ENCODE results near the gene SEC14L6. TPM values are rescaled to one million over a fixed set of nuclear protein-coding genes. Genes with fewer than 3 reads are reported as not detected.

The SEC14L6 gene
- total RNA-seq, 1 experiment from 2014 or later, result not detected

- BruUV-seq (replicated peaks), result no TSS peak
- CTCF ChIA-PET, result no interaction called here
Measured at GRCh38 chr22:30572210-30572609, 25.7 kb upstream of the SEC14L6 start.

GRCh38 chr22:30569674-30570202, 23.2 kb upstream of the SEC14L6 start:
- ATAC-seq (no peak), DNase-seq (ENCODE audit: low read depth, low spot score) (no peak)
- TF ChIP-seq TCF7L2 (IDR thresholded peaks at IDR 0.05; ENCODE audit: low read depth, low read length) (no peak), POLR2AphosphoS5 (IDR thresholded peaks at IDR 0.05; ENCODE audit: low read depth, low read length) (no peak), CTCF (IDR thresholded peaks at IDR 0.05) (no peak), SIN3A (IDR thresholded peaks at IDR 0.05; ENCODE audit: borderline replicate concordance, insufficient read depth, low read depth, low read length) (no peak), REST (IDR thresholded peaks at IDR 0.05; ENCODE audit: insufficient read depth in 1 of 2, low read depth in 2 of 2, low read length in 1 of 2) (no peak)
- ChIA-PET CTCF (no interaction called here), POLR2A (no interaction called here)
- Histone ChIP-seq H3K36me3 (ENCODE audit: control insufficient read depth, insufficient read depth, low read length) (no peaks in the 10 kb centered on the region), H3K9me3 (ENCODE audit: control insufficient read depth, insufficient read depth, low read depth, low read length) (no peaks in the 10 kb centered on the region), H3K27me3 (ENCODE audit: control insufficient read depth, insufficient read depth, low read length) (no peaks in the 10 kb centered on the region), H3K4me1 (ENCODE audit: control insufficient read depth, insufficient read depth, low read length) (peaks cover 8% of the 10 kb centered on the region), H3K27ac (ENCODE audit: low read length) (no peak overlapping the region), H3K4me3 (ENCODE audit: low read depth in 2 of 2, low read length in 2 of 2) (no peak overlapping the region)
- intact Hi-C loops (cut with micrococcal nuclease; ENCODE audit: unreplicated experiment) (no loop called here), in situ Hi-C loops (cut with HindIII; ENCODE audit: low pct_unique_long_range_greater_than_20kb, low sequenced_read_pairs) (no loop called here)
- no TSS peak for BruUV-seq (replicated peaks)

More at GRCh38 chr22:30572210-30572609, 25.7 kb upstream of the SEC14L6 start:
- DNase-seq (ENCODE audit: low read depth, low spot score), result no peak
- in situ Hi-C loops (cut with HindIII; ENCODE audit: low pct_unique_long_range_greater_than_20kb, low sequenced_read_pairs) (no loop called here), intact Hi-C loops (cut with micrococcal nuclease; ENCODE audit: unreplicated experiment) (no loop called here)
- TF ChIP-seq REST (IDR thresholded peaks at IDR 0.05; ENCODE audit: insufficient read depth in 1 of 2, low read depth in 2 of 2, low read length in 1 of 2) (no peak), POLR2AphosphoS5 (IDR thresholded peaks at IDR 0.05; ENCODE audit: low read depth, low read length) (no peak), CTCF (IDR thresholded peaks at IDR 0.05) (no peak), SIN3A (IDR thresholded peaks at IDR 0.05; ENCODE audit: borderline replicate concordance, insufficient read depth, low read depth, low read length) (no peak), TCF7L2 (IDR thresholded peaks at IDR 0.05; ENCODE audit: low read depth, low read length) (no peak)
- no peak overlapping the region for H3K4me3 ChIP-seq (ENCODE audit: low read depth in 2 of 2, low read length in 2 of 2)
- no peaks in the 10 kb centered on the region for H3K27me3 ChIP-seq (ENCODE audit: control insufficient read depth, insufficient read depth, low read length)
- ATAC-seq, result no peak
- 0 out of 2 replicates have a peak, but pooled peaks cover 2% of the 10 kb centered on the region for H3K36me3 ChIP-seq (ENCODE audit: control insufficient read depth, insufficient read depth, low read length)
- H3K27ac ChIP-seq (ENCODE audit: low read length), result no peak overlapping the region
- POLR2A ChIA-PET, result no interaction called here
- peaks cover 11% of the 10 kb centered on the region for H3K4me1 ChIP-seq (ENCODE audit: control insufficient read depth, insufficient read depth, low read length)
- H3K9me3 ChIP-seq (ENCODE audit: control insufficient read depth, insufficient read depth, low read depth, low read length), result no peaks in the 10 kb centered on the region

All from Panc1 (cell line).